ENCODE measurements around the gene SOX6.

Gene SOX6

GRCh38 chr11:16336204-16336603 lies 20.1 kb downstream of the SOX6 start:
- Histone ChIP-seq H3K9me3 (ENCODE audit: insufficient read depth, low read length) (no peaks in the 10 kb centered on the region), H4K20me1 (ENCODE audit: insufficient read depth, low read length) (no peaks in the 10 kb centered on the region), H3K4me2 (ENCODE audit: low read length) (no peak overlapping the region), H3K27ac (ENCODE audit: low read length) (no peak overlapping the region), H3K79me2 (ENCODE audit: low read length) (no peaks in the 10 kb centered on the region), H3K4me3 (ENCODE audit: low read length) (no peak overlapping the region), H3K4me1 (ENCODE audit: low read length) (no peaks in the 10 kb centered on the region), H3K9ac (ENCODE audit: low read length) (no peak overlapping the region), H3K27me3 (ENCODE audit: low read depth, low read length) (no peaks in the 10 kb centered on the region), H3K36me3 (replicated peaks; ENCODE audit: low read depth, low read length) (no peaks in the 10 kb centered on the region), H2AFZ (ENCODE audit: low read depth, low read length) (no peak overlapping the region)
- no peak for TF ChIP-seq EZH2phosphoT487 (IDR thresholded peaks at IDR 0.05; ENCODE audit: low read depth)
- TF ChIP-seq, protein P1, sequence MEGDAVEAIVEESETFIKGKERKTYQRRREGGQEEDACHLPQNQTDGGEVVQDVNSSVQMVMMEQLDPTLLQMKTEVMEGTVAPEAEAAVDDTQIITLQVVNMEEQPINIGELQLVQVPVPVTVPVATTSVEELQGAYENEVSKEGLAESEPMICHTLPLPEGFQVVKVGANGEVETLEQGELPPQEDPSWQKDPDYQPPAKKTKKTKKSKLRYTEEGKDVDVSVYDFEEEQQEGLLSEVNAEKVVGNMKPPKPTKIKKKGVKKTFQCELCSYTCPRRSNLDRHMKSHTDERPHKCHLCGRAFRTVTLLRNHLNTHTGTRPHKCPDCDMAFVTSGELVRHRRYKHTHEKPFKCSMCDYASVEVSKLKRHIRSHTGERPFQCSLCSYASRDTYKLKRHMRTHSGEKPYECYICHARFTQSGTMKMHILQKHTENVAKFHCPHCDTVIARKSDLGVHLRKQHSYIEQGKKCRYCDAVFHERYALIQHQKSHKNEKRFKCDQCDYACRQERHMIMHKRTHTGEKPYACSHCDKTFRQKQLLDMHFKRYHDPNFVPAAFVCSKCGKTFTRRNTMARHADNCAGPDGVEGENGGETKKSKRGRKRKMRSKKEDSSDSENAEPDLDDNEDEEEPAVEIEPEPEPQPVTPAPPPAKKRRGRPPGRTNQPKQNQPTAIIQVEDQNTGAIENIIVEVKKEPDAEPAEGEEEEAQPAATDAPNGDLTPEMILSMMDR (IDR thresholded peaks at IDR 0.05; ENCODE audit: low read depth, low read length) = no peak

- H3K4me3 ChIP-seq (ENCODE audit: low read length) = no peak overlapping the region
- TF ChIP-seq EZH2phosphoT487 (IDR thresholded peaks at IDR 0.05; ENCODE audit: low read depth) = no peak
- TF ChIP-seq, protein P1 (IDR thresholded peaks at IDR 0.05; ENCODE audit: low read depth, low read length) = no peak
- no peaks in the 10 kb centered on the region for H3K9me3 ChIP-seq (ENCODE audit: insufficient read depth, low read length)
- H3K27ac ChIP-seq (ENCODE audit: low read length) = no peak overlapping the region
- H3K27me3 ChIP-seq (ENCODE audit: low read depth, low read length) = no peaks in the 10 kb centered on the region
- no peaks in the 10 kb centered on the region for H3K4me1 ChIP-seq (ENCODE audit: low read length)
- H4K20me1 ChIP-seq (ENCODE audit: insufficient read depth, low read length) = no peaks in the 10 kb centered on the region
- H3K36me3 ChIP-seq (replicated peaks; ENCODE audit: low read depth, low read length) = no peaks in the 10 kb centered on the region
- no peaks in the 10 kb centered on the region for H3K79me2 ChIP-seq (ENCODE audit: low read length)
- H2AFZ ChIP-seq (ENCODE audit: low read depth, low read length) = no peak overlapping the region
- H3K9ac ChIP-seq (ENCODE audit: low read length) = no peak overlapping the region
- no peak overlapping the region for H3K4me2 ChIP-seq (ENCODE audit: low read length)
Measured at GRCh38 chr11:16335236-16335962, 20.9 kb downstream of the SOX6 start.

DNA sequence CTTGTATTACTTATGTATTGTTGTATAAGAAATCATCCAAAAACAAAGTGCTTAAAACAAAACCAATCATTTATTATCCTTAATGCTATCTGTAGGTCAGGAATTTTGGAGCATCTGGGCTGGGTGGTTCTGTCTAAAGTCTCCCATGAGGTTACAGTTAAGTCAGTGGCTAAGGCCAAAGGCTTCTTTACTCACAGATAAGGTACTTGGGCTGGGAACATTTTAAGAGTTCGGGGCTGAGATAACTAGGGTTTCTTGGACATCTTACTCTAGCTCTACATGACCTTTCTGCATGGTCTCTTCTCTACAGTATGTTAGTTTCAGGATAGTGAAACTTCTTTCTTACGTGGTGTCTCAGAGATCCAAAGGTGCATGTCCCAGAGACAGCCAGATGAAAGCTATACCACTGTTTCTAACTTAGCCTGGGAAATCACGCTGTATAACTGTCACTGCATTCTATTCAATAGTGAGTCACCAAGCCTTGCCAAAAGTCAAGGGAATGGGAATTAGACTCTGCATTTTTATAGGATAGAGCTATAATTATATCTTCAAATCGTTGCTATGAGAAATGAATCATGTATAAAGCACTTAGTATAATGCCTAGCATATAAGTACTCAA lies 29.6 kb downstream of the SOX6 start:
- Histone ChIP-seq H2AFZ (ENCODE audit: low read depth, low read length) (no peak overlapping the region), H3K9ac (ENCODE audit: low read length) (no peak overlapping the region)

GRCh38 chr11:16322190-16322589 lies 34.2 kb downstream of the SOX6 start:
- Histone ChIP-seq H4K20me1 (ENCODE audit: insufficient read depth, low read length) (no peaks in the 10 kb centered on the region), H3K9me3 (ENCODE audit: insufficient read depth, low read length) (no peaks in the 10 kb centered on the region), H3K4me3 (ENCODE audit: low read length) (no peak overlapping the region), H2AFZ (ENCODE audit: low read depth, low read length) (no peak overlapping the region), H3K27ac (ENCODE audit: low read length) (no peak overlapping the region), H3K9ac (ENCODE audit: low read length) (no peak overlapping the region), H3K27me3 (ENCODE audit: low read depth, low read length) (no peaks in the 10 kb centered on the region), H3K36me3 (replicated peaks; ENCODE audit: low read depth, low read length) (no peaks in the 10 kb centered on the region), H3K79me2 (ENCODE audit: low read length) (no peaks in the 10 kb centered on the region), H3K4me2 (ENCODE audit: low read length) (no peak overlapping the region), H3K4me1 (ENCODE audit: low read length) (peaks cover 8% of the 10 kb centered on the region)
- TF ChIP-seq, protein P1 (IDR thresholded peaks at IDR 0.05; ENCODE audit: low read depth, low read length) = no peak
- TF ChIP-seq EZH2phosphoT487 (IDR thresholded peaks at IDR 0.05; ENCODE audit: low read depth) = no peak

More for the DNA sequence above, 29.6 kb downstream of the SOX6 start:
- no peaks in the 10 kb centered on the region for H4K20me1 ChIP-seq (ENCODE audit: insufficient read depth, low read length)
- H3K27ac ChIP-seq (ENCODE audit: low read length) = no peak overlapping the region
- no peaks in the 10 kb centered on the region for H3K4me1 ChIP-seq (ENCODE audit: low read length)
- H3K4me2 ChIP-seq (ENCODE audit: low read length) = no peak overlapping the region
- H3K79me2 ChIP-seq (ENCODE audit: low read length) = no peaks in the 10 kb centered on the region
- TF ChIP-seq EZH2phosphoT487 (IDR thresholded peaks at IDR 0.05; ENCODE audit: low read depth) = no peak
- H3K9me3 ChIP-seq (ENCODE audit: insufficient read depth, low read length) = no peaks in the 10 kb centered on the region
- H3K36me3 ChIP-seq (replicated peaks; ENCODE audit: low read depth, low read length) = no peaks in the 10 kb centered on the region
- no peaks in the 10 kb centered on the region for H3K27me3 ChIP-seq (ENCODE audit: low read depth, low read length)
- no peak overlapping the region for H3K4me3 ChIP-seq (ENCODE audit: low read length)
